HTERT RPE-1 (cell line): ENCODE measurements around the gene TTC34.

Experiments used
- in situ Hi-C: fragments of 300-500 bp; cut with MboI; formaldehyde crosslinking; loops from 4 replicates; pipeline ENCODE4 v1.14.3; 2020; ENCODE audit warnings: low sequenced_read_pairs

The TTC34 gene

DNA sequence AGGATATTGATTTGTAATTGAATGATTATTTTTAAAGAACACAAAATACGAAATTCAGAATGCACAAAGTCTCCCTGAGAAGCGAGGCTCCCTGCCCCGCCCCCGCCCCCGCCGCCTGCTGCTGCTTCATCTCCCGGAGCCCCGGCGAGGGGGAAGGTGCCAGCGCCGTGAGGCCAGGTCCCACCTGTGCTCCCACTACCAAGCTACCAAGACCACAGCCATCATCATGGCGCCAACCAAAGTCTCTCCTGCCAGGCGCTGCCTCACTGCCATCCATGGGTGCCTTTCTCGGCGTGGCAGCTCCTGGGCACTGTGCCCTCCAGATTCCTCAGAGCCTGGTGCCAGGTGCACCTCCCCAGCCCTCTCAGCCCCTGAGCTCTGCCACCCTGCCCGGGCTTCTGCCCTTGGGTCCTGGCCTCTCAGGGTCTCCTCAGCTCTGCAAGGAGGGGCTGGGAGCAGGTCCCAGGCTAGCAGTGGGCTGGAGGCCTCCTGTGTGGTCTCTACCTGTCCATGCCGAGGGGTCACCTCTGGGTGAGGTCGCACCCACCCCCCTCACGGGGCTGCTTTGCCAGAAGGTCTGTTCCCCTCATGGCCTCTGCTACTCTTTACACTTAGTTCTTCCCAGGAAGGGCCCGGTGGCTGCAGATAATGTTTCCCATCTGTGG, 29.4 kb upstream of the TTC34 start:
- in situ Hi-C loops, result no loop called here

DNA sequence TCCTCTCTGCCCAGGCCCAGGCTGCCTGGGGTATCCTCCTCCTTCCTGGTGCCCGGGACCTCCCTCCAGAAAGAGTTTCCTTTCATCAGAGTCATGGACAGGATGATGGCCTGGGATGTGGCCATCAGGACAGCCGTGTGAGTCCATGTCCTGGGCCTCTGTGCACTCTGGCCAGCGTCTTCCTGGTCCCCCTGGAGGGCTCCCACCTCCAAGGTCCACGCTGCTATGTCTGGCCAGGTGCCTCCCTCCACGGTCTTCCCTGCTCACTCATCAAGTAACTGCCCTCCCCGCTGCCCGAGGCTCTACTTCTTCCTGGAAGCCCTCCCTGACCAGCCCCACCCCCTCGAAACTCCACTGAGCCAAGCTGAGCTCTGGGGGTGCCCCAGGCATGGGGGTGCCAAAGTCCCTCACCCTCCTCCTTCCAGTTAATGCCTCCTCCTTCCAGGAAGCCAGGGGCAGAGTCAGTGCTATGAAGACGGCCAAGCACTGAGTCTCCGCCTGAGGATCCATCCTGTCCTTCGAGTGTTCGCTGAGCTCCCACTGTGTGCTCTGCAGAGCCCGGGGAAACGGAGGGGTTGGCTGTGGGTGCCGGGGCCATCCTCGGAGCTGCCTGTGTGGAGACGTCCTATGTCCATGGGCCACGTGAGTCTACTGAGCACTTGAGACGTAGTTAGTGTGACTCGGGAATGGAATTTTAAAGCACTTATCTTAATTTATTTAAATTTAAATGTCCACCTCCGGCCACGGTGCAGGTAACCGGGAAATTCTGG, 28.5 kb upstream of the TTC34 start:
- in situ Hi-C loops, result no loop called here

DNA sequence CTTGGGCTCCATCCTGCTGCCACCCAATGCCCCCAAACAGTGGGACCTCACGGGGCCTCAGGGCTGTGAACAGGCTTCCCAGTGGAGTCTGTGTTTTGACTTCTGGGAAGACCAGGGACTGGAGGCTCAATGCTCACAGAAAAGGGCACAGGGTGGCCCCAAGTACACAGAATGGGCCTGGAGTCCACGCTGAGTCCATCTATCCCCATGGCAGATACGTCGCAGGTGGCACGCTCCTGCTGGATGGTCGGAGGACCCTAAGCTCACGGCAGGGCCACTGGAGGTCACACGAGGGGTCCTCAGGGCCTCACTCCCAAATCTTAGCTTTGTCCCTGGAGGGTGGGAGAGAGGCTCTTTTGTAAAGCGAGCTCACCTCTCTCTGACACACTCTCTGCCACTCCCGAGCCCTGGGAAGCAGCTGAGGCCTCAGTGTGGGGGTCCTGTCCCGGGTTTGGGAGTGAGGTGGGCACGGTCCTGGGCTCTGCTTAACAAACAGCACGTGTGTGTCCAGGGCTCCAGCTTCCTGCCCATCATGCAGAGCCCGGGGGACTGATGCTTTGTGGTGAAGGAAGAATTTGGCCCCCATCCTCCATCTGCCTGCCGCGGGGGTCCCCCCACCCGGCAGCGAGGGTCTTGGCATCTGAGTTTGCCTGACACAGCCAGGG, 27.2 kb upstream of the TTC34 start:
- in situ Hi-C loops, result no loop called here

DNA sequence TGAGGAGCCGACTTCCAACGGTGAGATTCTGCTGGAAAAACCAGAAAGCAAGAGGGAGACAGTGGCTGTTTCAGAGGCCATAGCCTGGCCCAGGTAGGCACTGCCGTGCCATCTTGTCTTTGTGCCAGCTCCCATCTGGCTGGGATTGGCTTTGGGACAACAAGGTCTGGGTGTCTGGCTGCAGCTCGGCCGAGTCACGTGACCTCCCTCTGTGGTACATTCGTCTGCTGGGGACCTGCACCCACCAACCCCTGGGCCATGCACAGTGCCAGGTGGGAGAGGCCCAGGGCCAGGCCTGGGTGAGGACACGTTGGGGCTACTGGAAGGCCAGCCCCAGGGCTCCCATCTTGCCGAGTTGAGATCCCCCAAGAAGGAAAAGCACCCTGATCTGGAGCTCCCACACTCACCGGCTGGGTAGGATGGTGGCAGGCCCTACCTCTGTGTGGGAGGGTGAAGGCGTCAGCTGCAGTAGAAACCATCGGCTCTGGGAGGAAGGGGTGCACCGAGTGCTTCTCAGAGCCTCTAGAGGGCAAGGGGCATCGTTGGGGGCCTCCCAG, 25.3 kb upstream of the TTC34 start:
- in situ Hi-C loops, result no loop called here

DNA sequence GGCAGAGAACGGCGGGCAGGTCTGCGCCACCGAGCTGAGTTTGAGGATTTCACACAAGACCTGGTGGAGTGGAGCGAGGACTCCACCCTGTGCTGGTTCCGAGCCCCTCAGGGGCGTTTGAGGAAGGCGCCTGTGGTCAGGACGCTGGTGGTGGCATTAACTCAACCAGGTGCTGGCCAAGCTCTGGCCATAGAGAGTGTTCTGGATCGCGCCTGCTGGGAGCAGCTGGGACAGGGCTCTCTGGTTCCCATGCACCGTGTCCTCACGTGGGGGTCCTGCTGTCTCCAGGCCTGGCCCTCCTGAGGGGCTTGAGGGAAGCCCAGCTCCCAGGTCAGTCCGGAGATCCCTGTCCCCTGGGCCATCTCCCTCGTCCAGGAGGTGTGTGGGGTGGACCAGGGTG, 24.8 kb upstream of the TTC34 start:
- in situ Hi-C loops, result no loop called here

DNA sequence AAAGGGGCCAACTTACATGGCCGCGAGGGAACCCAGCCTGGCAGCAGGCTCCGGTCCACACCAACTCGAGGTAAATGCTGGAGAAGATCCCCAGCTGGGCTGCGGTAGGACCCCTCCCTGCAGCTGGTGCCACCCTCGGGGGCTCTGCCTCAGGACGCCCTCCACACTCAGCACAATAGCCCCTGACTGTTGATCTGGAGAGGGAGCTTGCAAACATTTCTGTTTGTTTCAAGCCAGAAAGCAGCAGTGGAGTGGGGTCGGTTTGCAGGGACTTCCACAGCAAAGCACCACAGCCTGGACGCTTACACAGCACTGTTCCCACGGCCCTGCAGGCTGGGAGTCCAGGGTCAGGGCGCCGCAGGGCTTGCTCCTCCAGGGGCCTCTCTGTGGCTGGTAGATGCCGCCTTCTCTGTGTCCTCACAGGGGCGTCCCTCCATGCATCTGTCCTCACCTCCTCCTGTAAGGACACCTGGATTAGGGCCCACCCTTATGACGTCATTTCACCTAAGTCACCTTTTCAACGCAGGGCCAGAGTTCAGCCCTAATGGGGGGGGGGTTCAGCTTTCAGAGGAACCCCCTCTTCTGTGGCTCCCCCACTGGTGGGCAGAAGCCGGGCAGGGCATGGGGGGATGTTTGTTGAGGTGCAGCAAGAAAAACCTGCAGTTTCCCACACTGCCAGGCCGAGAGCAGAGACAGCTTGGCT, 24.1 kb upstream of the TTC34 start:
- in situ Hi-C loops, result no loop called here

DNA sequence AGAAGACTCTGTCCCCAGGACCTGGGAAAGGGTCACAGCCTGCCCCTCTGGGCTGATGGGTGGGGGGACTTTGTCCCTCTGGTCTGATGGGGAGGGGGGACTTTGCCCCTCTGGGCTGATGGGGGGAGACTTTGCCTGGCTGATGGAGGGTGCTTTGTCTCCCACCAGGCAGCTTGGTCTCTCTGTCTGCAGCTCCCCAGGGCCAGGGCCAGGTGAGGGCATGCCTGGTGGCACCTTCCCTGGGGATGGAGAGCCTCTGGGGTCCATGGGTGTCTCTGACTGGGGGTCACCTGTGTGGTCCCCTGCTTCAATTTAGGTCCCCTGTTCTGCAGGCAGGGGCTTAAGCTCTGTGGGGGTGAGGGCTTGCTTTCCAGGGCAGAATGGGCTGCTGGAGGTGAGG, 23.5 kb upstream of the TTC34 start:
- in situ Hi-C loops, result no loop called here

DNA sequence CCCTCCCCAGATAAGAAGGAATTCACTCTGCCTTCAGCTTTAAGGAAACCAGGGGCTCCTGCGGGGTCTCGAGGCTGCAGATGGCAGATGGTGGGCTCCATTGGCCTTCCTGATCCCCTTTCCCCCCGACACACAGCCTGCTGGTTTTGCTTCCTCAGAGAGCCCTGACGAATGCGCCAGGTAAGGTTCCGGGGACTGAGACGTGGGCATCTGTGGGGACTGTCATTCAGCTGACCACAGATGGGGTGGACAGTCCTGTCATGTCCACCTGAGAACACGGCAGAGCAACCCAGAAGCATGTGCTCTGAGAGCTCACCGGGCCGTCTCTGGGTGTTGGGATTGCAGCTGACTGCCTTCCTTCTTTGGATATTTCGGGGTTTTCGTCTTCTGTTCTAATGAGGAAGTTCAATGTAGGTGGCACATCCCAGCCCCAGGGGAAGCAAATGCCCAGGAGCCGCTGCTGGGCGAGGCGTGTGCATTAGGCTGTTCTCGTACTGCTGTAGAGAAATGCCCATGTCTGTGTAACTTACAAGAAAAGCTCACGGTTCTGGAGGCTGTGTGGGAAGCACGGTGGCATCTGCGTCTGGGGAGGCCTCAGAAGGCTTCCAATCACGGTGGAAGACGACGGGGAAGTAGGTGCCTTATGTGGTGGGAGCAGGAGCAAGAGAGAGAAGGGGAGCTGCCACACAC, 22.6 kb upstream of the TTC34 start:
- in situ Hi-C loops, result no loop called here

DNA sequence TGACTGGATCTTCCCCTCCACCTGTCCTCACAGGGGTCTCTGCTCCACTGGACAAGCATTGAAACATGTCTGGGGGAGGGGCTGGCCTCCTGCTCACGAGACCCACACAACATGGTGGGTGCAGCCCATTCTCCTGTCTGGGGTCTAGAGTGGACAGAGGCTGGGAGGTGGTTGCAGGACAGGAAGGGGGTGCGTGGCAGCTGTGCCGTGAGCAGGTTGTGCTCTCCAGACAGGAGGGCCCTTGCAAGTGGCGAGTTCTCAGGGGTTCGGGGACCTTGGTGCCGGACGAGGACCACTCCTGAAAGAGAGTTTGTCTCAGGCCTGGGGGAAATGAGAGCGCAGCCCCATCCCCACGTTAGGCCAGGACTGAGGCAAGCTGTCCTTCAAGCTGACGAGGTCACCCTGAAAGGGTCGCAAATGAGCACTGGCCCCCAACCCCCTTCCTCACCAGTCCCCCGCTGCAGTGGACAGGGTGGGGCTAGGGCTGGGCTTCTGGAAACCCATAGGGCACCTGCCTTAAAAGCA, 21.2 kb upstream of the TTC34 start:
- in situ Hi-C loops, result no loop called here

DNA sequence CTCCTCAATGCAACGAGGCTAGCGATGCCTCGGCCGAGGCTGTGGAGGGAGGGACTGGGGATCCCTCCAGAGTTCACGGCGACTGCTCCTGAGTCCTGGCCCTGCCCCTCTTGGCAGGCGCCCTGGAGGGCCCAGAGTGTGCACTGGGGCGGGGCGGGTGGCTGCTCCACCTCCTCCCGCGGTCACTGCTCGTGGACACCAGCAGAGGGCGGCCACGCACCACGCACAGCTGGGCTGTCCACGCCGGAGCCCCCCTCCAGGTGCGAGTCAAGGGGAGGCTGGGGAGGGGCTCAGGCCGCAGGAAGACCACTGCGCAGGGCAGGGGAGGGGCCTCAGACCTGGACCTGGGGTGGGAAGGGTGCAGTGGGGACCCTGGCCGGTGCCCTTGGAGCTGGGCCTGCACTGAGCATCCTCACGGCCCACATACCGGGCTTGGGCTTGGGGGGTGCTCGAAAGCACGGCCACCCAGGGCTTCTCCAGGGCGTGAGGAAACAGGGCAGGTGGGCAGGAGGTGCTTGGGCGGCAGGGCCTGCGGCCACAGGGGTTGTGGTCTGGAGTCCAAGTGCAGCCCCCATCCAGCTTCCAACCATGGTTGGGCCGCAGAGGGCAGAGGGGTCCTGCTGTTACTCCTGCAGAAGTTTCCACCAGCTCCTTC, 20.6 kb upstream of the TTC34 start:
- in situ Hi-C loops, result no loop called here

DNA sequence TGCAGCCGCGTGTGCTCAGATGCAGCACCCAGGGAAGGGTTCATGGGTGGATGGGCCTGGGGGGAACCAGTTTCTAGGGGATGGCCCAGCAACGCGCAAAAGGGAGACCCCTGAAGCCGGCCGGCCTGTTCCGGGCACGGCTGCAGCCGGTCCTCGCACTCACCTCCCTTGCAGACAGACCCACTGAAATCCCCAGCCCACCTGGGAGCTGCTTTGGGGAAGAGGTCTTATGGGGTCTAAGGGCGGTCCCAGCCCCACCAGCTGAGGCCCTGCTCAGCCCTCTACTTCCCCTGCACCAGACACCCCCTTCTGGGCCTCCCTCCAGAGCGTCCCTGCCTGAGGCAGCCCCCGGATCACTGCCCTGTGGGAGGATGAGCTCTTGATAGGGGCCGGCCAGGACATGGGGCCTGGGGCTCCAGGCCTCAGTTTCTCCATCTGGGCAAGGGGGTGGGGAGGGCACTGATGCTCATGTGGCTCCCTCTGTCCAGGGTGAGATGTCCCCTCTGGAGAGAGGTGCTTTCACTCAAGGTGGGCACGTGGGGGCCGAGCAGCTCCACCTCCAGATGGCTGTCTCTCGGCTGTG, 20.0 kb upstream of the TTC34 start:
- in situ Hi-C loops, result no loop called here

DNA sequence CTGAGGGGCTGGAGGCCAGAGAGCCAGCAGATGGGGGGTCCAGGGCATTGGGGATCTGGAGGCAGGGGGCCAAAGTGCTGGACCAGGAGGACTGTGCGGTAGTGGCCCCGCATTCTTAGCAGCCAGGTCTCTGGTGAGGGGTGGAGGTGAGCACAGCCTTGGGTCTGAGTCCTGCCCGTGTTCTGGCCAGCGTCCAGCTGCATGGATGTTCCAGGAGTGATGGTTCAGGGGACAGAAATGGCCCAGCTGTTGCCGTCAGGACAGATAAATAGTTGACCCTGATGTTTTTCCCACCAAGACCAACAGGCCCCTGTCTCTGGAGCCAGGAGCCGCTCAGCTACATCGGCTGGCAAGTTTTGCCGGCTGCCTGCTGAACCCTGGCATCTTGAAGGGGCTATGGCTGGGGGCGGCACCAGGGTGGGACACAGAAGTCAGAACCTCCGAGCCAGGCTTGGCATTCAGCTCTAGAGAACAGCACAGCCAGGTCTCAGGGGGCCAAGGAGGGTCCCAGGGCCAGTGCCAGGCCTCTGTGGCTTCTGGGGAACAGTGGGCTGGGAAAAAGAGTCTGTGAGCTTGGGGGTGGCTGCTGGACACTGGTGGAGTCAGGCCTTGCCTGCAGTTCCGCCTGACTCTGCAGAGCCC, 19.4 kb upstream of the TTC34 start:
- in situ Hi-C loops, result no loop called here

DNA sequence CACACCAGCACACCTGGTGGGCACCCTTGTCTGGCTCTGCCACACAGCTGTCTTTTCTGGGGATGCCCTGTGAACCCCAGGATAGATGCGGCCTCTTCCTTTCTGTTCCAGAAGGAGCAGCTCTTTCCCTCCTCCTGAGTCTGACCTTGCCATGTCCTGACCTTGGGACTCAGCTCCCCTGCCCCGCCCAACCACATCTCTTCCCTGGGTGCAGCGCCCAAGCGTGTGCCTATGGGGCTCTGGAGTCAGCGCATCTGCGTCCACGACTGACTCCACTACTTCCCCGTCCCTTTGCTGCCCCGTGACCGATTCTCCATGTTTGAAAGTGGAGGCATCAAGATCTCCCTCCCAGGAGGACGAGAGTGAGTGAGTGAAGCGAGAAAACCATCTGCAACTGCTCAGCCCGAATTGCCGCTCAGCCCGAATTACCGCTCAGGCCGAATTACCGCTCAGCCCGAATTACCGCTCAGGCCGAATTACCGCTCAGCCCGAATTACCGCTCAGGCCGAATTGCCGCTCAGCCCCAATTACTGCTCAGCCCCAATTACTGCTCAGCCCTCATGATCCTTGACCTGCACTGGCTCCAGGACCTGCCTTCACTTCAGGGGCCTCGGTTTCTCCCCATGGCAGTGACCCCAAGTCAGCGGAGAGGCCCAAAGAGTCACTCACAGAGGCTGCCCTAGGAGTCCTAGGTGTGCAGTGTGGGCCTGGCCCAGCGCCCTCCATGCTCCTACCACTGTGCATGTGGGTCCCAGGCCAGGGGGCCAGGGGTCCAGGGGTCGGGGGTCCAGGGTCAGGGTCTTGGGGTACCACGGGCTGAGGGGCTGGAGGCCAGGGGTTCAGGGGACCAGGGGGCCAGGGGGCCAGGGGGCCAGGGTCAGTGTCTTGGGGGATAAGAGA, 18.6 kb upstream of the TTC34 start:
- in situ Hi-C loops, result no loop called here

DNA sequence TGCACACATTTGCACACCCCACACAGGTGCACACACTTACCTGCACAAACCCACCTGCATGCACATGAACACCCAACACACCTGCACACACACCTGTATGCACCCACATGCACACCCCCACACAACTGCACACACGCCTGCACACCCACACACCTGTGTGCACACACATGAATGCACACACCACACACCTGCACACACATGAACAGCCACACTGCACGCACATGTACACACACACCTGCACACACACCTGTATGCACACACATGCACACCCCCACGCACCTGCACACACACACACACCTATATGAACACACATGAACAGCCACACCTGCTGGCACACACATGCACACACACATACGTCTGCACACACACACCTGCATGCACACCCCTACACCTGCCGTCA, 17.9 kb upstream of the TTC34 start:
- in situ Hi-C loops, result no loop called here

DNA sequence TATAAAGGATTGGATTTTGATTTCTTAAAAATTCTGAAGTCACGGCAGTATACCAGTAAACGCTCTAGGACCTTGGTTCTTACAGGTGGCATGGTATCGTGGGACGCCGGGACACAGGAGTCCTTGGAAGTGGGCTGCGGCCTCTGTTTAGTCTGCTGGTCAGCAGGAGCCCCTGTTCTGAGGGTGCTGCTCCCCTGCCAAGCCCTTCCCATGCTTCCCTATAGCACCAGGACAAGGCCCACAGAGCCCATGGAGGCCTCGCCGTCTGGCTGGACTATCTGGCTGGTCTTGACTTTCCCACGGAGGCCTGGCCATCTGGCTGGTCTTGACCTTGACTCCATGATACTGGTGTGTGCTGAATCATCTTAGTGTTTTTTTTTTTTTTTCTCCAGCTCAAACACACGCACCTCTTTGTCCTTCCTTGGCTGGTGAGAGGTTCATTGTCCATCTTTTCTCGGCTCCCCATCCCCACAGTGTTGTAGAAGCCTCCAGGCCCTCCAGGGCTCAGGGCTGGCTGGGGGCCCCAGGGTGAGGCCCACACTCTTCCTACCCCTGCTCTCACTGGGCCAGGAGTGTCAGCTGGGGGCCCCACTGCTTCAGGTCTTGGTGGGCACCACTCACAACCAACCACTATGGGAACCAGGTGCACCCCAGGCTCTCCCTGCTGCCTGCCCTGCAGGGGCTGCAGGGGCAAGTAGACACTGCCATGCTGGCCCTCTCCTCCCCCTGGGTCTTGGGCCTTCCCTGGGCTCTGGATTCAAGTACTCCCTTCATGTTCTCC, 16.5 kb upstream of the TTC34 start:
- in situ Hi-C loops, result no loop called here

DNA sequence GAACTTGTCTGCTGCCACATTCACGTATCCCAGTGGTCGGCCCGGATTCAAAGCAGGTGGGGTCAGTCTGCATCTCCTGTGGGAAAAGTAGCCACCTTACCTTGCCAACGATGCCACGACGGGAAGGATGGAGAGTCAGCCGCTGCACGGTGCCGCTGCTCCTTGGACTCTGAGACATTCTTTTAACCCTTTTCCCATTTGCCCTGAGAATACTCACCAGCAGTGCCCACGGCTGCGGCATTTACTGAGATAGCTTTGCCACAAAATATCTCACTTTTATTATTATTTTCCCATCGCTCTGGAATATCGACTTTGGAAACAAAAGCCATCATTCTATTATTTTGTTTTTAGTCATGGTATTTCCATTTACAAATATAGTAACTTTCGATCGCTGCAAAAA, 15.3 kb upstream of the TTC34 start:
- in situ Hi-C loops, result no loop called here

DNA sequence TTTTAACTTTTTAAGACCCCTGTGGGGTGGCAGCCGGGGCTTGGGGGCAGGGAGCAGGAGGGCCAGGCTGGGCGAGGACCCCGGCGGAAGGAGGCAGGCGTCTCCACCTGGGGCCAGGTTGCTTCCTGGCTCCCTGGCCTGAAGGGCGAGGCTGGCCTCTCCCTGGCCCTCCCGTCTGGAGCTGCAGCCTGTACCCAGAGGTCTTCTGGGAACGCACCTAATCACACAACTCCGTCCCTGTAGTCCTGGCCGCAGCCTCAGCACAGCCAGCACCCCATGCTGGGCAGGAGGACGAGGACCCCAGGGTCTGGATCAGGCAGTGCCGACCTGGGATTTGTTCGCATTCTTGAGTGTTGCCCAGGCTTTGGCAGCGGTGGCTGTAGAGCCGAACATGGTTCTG, 14.1 kb upstream of the TTC34 start:
- in situ Hi-C loops, result no loop called here
